Measurements from ENCODE around the gene SLC30A7. TPM values are rescaled to one million over a fixed set of nuclear protein-coding genes. Genes with fewer than 3 reads are reported as not detected.
"Not testable (repeated sequence)": the region's sequence is repeated elsewhere in the genome, so short reads cannot be mapped to it uniquely, and the experiment has no call there.

Gene SLC30A7
- total RNA-seq, 1 experiment from 2014 or later: 20.7 TPM

GRCh38 chr1:100943533-100943932 is 47.6 kb downstream of the SLC30A7 start:
- Mint-ChIP-seq H3K9me3 (peaks cover 26% of the 10 kb centered on the region), H3K36me3 (peaks cover 60% of the 10 kb centered on the region), H3K27ac (no peak overlapping the region), H3K4me3 (no peak overlapping the region), H3K27me3 (ENCODE audit: low read depth) (no peaks in the 10 kb centered on the region), H3K4me1 (peaks cover 7% of the 10 kb centered on the region)
- DNase-seq (ENCODE audit: low spot score) (no peak), ATAC-seq (no peak)
- no peak for TF ChIP-seq CBFB (CRISPR knock-in tag; IDR thresholded peaks at IDR 0.05; ENCODE audit: low read depth)
- TF ChIP-seq GRHL2 (CRISPR knock-in tag; IDR thresholded peaks at IDR 0.05; ENCODE audit: insufficient replicate concordance, severe bottlenecking): no peak
- no peak for TF ChIP-seq EMX1 (CRISPR knock-in tag; IDR thresholded peaks at IDR 0.05)
- no peak for TF ChIP-seq ZNF232 (CRISPR knock-in tag; IDR thresholded peaks at IDR 0.05)
- no peak for TF ChIP-seq AR (CRISPR knock-in tag; IDR thresholded peaks at IDR 0.05)
- TF ChIP-seq ATF1 (CRISPR knock-in tag; IDR thresholded peaks at IDR 0.05): no peak
- no peak for TF ChIP-seq TCF7 (CRISPR knock-in tag; IDR thresholded peaks at IDR 0.05; ENCODE audit: low read depth)
- no peak for TF ChIP-seq RORB (CRISPR knock-in tag; IDR thresholded peaks at IDR 0.05)
- no peak for TF ChIP-seq TEAD4 (CRISPR knock-in tag; IDR thresholded peaks at IDR 0.05)
- TF ChIP-seq ZNF263 (CRISPR knock-in tag; IDR thresholded peaks at IDR 0.05; ENCODE audit: low read depth): no peak
- TF ChIP-seq ZBTB21 (CRISPR knock-in tag; IDR thresholded peaks at IDR 0.05; ENCODE audit: borderline replicate concordance): no peak
- no peak for TF ChIP-seq GABPB1 (CRISPR knock-in tag; IDR thresholded peaks at IDR 0.05)
- TF ChIP-seq SOX15 (CRISPR knock-in tag; IDR thresholded peaks at IDR 0.05): no peak
- no peak for TF ChIP-seq ZNF121 (CRISPR knock-in tag; IDR thresholded peaks at IDR 0.05)
- no peak for TF ChIP-seq E2F1 (CRISPR knock-in tag; IDR thresholded peaks at IDR 0.05)
- TF ChIP-seq E2F5 (CRISPR knock-in tag; IDR thresholded peaks at IDR 0.05): no peak
- TF ChIP-seq KAT7 (CRISPR knock-in tag; IDR thresholded peaks at IDR 0.05; ENCODE audit: borderline replicate concordance): no peak
- no peak for TF ChIP-seq SMAD3 (CRISPR knock-in tag; IDR thresholded peaks at IDR 0.05; ENCODE audit: borderline replicate concordance)
- no peak for TF ChIP-seq NR2C2 (CRISPR knock-in tag; IDR thresholded peaks at IDR 0.05)
- no peak for TF ChIP-seq FOXP1 (CRISPR knock-in tag; IDR thresholded peaks at IDR 0.05; ENCODE audit: borderline replicate concordance)
- POLR2A ChIA-PET: no interaction called here
- CTCF ChIA-PET: no interaction called here

GRCh38 chr1:100946064-100946463 is 50.2 kb downstream of the SLC30A7 start:
- peaks cover 57% of the 10 kb centered on the region for H3K36me3 Mint-ChIP-seq
- H3K27me3 Mint-ChIP-seq (ENCODE audit: low read depth); POLR2A ChIA-PET; DNase-seq (ENCODE audit: low spot score); CTCF ChIA-PET; H3K27ac Mint-ChIP-seq; H3K4me3 Mint-ChIP-seq; ATAC-seq: not testable (repeated sequence)
- H3K4me1 Mint-ChIP-seq: peaks cover 32% of the 10 kb centered on the region
- H3K9me3 Mint-ChIP-seq: peaks cover 34% of the 10 kb centered on the region

- CTCF ChIA-PET; ATAC-seq; H3K4me3 Mint-ChIP-seq; H3K27me3 Mint-ChIP-seq (ENCODE audit: low read depth); POLR2A ChIA-PET; DNase-seq (ENCODE audit: low spot score): not testable (repeated sequence)
- Mint-ChIP-seq H3K27ac (0 out of 2 replicates have a peak overlapping the region, but pooled peaks have one; percentile 10), H3K4me1 (peaks cover 49% of the 10 kb centered on the region), H3K9me3 (peaks cover 34% of the 10 kb centered on the region), H3K36me3 (peaks cover 58% of the 10 kb centered on the region)
Measured at GRCh38 chr1:100947816-100948215, 51.9 kb downstream of the SLC30A7 start.

- ATAC-seq; POLR2A ChIA-PET; H3K27me3 Mint-ChIP-seq (ENCODE audit: low read depth); DNase-seq (ENCODE audit: low spot score): not testable (repeated sequence)
- Mint-ChIP-seq H3K4me1 (peaks cover 60% of the 10 kb centered on the region), H3K4me3 (peak overlapping the region; percentile 41; the same call in 1 of the 2 replicates), H3K27ac (peak overlapping the region; percentile 93), H3K36me3 (peaks cover 51% of the 10 kb centered on the region), H3K9me3 (peaks cover 34% of the 10 kb centered on the region)
- CTCF ChIA-PET: interaction anchor here (1.4 kb wide), 2 partner anchors 340 to 361 kb away, joined by 3 to 5 read pairs; no protein-coding TSS in a partner anchor
Measured at GRCh38 chr1:100948721-100949405, 53.0 kb downstream of the SLC30A7 start.
